Gastroesophageal sphincter (tissue), 4 donors: Measurements from ENCODE around the gene DARS2. TPM values are rescaled to one million over a fixed set of nuclear protein-coding genes. Genes with fewer than 3 reads are reported as not detected.
"Not testable (repeated sequence)": the region's sequence is repeated elsewhere in the genome, so short reads cannot be mapped to it uniquely, and the experiment has no call there.

ENCODE experiments used
- ATAC-seq: fragments of 150-250 bp; one replicate; pipeline ENCODE4 v1.9.1; 2016; ENCODE audit warnings: mild to moderate bottlenecking, moderate library complexity
- H3K27ac ChIP-seq, 4 donors: fragments of 200-600 bp; sonication (generic) in 3 of 4; 1 replicate in 3 of 4; 2 replicates in 1 of 4; pipeline ENCODE4 v1.5.1; 2016 to 2019
- H3K27me3 ChIP-seq: fragments of 200-600 bp; sonication (generic); one replicate; pipeline ENCODE4 v1.5.1; 2019
- H3K36me3 ChIP-seq, 2 donors: fragments of 200-600 bp; sonication (generic); one replicate each; pipeline ENCODE4 v1.5.1; 2019; ENCODE audit warnings: control low read depth in 1 of 2
- H3K4me1 ChIP-seq, 3 donors: fragments of 200-600 bp; sonication (generic); 1 replicate in 2 of 3; 2 replicates in 1 of 3; pipeline ENCODE4 v1.5.1; 2016 to 2019; ENCODE audit warnings: control low read depth in 2 of 3
- H3K4me3 ChIP-seq, 2 donors: fragments of 200-600 bp; sonication (generic); one replicate each; pipeline ENCODE4 v1.5.1; 2019; ENCODE audit warnings: mild to moderate bottlenecking in 1 of 2, moderate library complexity in 1 of 2
- H3K9me3 ChIP-seq, 3 donors: fragments of 200-600 bp; sonication (generic); one replicate each; pipeline ENCODE4 v1.5.1; 2017 to 2019; ENCODE audit warnings: control low read depth in 2 of 3
- EP300 ChIP-seq: sonication (generic); formaldehyde crosslinking; IDR thresholded peaks from one replicate; pipeline ENCODE4 v1.6.1; 2017; ENCODE audit warnings: antibody characterized with exemption, mild to moderate bottlenecking
- POLR2A ChIP-seq, 2 donors: fragments of 450-650 bp; IDR thresholded peaks; one replicate each; pipeline ENCODE4 v1.6.1; 2017; ENCODE audit warnings: antibody characterized with exemption in 2 of 2, mild to moderate bottlenecking in 2 of 2, moderate library complexity in 1 of 2
- POLR2AphosphoS5 ChIP-seq: sonication (generic); formaldehyde crosslinking; IDR thresholded peaks from one replicate; pipeline ENCODE4 v1.6.1; 2017; ENCODE audit warnings: antibody characterized with exemption
- WGBS, 2 donors: methylation state at CpG; one replicate each; pipeline ENCODE4 v1.1.5; 2018; ENCODE audit warnings: low coverage in 1 of 2; 5-methylcytosine and 5-hydroxymethylcytosine counted together
- total RNA-seq, 4 donors: library from RNA; depleted of rRNA; stranded (reverse); fragments of >200 nt; gene quantifications; one replicate each; pipeline ENCODE4 v1.1.0, GENCODE V29; 2016
- TF ChIP-seq, protein P1 (sequence below), 4 experiments: fragments of 200-600 bp in 2 of 4; fragments of 450-650 bp in 2 of 4; sonication (generic) in 1 of 4; IDR thresholded peaks; one replicate each; pipeline ENCODE4 v1.5.1; 2017 to 2019; ENCODE audit warnings: antibody characterized with exemption in 4 of 4, mild to moderate bottlenecking in 2 of 4, moderate library complexity in 2 of 4

Gene DARS2
- total RNA-seq, 4 donors from 2014 or later: 6.4 to 8.7 (median 7.1) TPM

DNA sequence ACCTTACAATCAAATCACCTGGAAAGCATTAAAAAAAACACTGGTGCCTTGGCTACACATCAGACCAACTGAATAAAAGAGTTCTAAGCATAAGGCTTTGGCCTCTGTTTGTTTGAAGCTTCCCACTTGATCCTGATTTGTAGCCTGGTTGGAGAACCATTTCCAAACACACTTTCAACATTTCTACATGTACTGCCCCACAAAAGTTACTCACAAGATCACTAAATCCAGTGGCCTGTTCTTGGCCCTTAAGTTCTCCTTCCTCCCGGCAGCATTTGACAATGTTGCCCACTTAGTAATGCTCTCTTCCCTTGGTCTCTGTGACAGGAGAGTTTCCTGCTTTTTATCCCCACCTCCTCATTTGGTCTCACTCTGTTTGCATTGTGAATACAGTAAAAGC lies 31.5 kb downstream of the DARS2 start:
- WGBS, 2 donors: 78 to 88% methylated on average over 1 of the region's 1 CpG
- Histone ChIP-seq H3K4me1 (peaks cover 0 to 14% (median 3%) of the 10 kb centered on the region in 3 donors), H3K9me3 (no peaks in the 10 kb centered on the region), H3K27ac (no peak overlapping the region), H3K27me3 (no peaks in the 10 kb centered on the region), H3K4me3 (no peak overlapping the region), H3K36me3 (peaks cover 0 to 82% of the 10 kb centered on the region in 2 donors)
- ATAC-seq: no peak
- no peak for TF ChIP-seq EP300
- TF ChIP-seq POLR2AphosphoS5: no peak
- TF ChIP-seq, protein P1, sequence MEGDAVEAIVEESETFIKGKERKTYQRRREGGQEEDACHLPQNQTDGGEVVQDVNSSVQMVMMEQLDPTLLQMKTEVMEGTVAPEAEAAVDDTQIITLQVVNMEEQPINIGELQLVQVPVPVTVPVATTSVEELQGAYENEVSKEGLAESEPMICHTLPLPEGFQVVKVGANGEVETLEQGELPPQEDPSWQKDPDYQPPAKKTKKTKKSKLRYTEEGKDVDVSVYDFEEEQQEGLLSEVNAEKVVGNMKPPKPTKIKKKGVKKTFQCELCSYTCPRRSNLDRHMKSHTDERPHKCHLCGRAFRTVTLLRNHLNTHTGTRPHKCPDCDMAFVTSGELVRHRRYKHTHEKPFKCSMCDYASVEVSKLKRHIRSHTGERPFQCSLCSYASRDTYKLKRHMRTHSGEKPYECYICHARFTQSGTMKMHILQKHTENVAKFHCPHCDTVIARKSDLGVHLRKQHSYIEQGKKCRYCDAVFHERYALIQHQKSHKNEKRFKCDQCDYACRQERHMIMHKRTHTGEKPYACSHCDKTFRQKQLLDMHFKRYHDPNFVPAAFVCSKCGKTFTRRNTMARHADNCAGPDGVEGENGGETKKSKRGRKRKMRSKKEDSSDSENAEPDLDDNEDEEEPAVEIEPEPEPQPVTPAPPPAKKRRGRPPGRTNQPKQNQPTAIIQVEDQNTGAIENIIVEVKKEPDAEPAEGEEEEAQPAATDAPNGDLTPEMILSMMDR (IDR thresholded peaks at IDR 0.05): no peak
- no peak for TF ChIP-seq POLR2A (IDR thresholded peaks at IDR 0.05)

DNA sequence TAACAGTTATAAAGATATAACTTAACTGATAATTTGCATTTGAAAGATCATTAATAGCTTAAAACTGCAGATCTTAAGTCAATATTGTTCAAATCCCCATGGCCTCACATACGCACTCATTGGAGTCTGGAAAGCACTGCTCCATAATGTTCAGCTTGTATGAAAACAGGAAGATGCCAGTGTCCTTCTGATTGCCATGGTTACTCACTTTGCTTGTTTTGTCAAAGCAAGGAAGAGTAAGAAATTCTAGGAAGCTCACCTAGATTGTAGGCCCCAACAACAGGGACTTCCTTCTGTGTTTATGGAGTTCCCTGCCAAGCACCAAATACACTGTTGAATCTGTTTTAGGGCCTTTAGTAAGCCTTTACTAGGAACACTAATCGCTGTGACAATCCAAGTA lies 32.4 kb downstream of the DARS2 start:
- Histone ChIP-seq H3K27ac (no peak overlapping the region), H3K9me3 (no peaks in the 10 kb centered on the region), H3K4me1 (peaks cover 0 to 14% (median 3%) of the 10 kb centered on the region in 3 donors), H3K27me3 (no peaks in the 10 kb centered on the region), H3K4me3 (no peak overlapping the region), H3K36me3 (peaks cover 0 to 87% of the 10 kb centered on the region in 2 donors)
- TF ChIP-seq POLR2A (IDR thresholded peaks at IDR 0.05) (no peak), POLR2AphosphoS5 (no peak), EP300 (no peak)
- TF ChIP-seq, protein P1 (IDR thresholded peaks at IDR 0.05): no peak
- 86 to 90% methylated on average over 2 of the region's 2 CpGs for WGBS, 2 donors
- ATAC-seq: no peak

DNA sequence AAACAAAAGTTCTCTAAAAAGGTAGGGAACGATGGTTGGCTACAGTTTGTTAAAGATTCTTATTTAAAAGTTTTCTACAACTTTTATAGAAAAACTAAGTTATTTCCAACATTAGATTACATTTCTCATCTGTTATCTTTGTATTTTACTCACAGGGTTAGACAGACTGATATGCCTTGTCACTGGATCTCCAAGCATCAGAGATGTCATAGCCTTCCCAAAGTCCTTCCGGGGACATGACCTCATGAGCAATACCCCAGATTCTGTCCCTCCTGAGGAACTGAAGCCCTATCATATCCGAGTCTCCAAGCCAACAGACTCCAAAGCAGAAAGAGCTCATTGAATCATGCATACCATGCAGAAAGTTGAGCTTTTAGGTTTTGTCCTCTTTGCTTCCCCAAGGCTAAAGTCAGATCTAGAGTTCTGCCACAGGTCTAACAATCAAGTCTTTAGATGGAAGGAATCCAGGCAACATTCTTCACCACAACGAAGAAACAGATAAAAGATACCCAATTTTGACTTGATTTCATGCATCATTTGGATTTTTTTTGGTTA lies 33.0 kb downstream of the DARS2 start:
- no peak for ATAC-seq
- Histone ChIP-seq H3K27me3 (no peaks in the 10 kb centered on the region), H3K36me3 (peaks cover 0 to 92% of the 10 kb centered on the region in 2 donors), H3K4me3 (no peak overlapping the region), H3K9me3 (no peaks in the 10 kb centered on the region), H3K27ac (no peak overlapping the region), H3K4me1 (peaks cover 0 to 9% (median 3%) of the 10 kb centered on the region in 3 donors)
- TF ChIP-seq POLR2AphosphoS5: no peak
- no peak for TF ChIP-seq POLR2A (IDR thresholded peaks at IDR 0.05)
- TF ChIP-seq, protein P1 (IDR thresholded peaks at IDR 0.05): no peak
- TF ChIP-seq EP300: no peak
- 63 to 77% methylated on average over 2 to 4 of the region's 4 CpGs for WGBS, 2 donors

DNA sequence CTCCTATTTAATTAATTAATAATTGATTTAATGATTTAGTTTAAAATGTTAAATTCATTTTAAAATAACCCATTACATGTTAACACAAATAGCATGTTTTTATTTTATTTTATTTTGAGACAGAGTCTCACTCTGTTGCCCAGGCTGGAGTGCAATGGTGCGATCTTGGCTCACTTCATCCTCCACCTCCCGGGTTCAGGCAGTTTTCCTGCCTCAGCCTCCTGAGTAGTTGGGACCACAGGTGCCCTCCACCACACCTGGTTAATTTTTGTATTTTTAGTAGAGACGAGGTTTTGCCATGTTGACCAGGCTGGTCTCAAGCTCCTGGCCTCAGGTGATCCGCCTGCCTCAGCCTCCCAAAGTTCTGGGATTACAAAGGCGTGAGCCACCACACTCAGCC lies 35.1 kb downstream of the DARS2 start:
- not testable (repeated sequence) for ATAC-seq, H3K9me3 ChIP-seq, H3K4me3 ChIP-seq, H3K4me1 ChIP-seq, H3K27ac ChIP-seq, H3K27me3 ChIP-seq
- peaks cover 0 to 99% of the 10 kb centered on the region in 2 donors for H3K36me3 ChIP-seq
- WGBS, 2 donors: 90 to 94% methylated on average over 4 to 5 of the region's 5 CpGs

DNA sequence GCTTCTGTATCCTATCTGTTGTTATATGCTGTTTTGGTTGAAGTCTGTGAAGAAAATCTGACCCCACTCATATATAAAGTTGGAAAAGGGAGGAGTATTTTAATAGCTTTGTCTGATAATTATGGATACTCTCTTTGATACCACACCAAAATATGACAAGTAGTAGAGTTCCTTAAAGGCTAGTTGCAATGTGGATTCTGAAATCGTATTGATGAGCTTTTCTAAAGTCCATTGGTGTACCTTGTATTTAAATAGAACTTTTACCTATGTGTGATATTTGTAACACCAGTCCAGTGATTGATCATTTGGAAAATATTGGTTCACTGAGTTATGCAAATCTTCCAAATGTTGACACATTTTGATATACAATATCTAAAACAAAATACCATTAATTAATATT lies 35.6 kb downstream of the DARS2 start:
- ATAC-seq: no peak
- Histone ChIP-seq H3K4me3 (no peak overlapping the region), H3K9me3 (no peaks in the 10 kb centered on the region), H3K36me3 (peaks cover 0 to 99% of the 10 kb centered on the region in 2 donors), H3K27me3 (no peaks in the 10 kb centered on the region), H3K27ac (no peak overlapping the region), H3K4me1 (peaks cover 0 to 8% (median 0%) of the 10 kb centered on the region in 3 donors)
- 88 to 100% methylated on average over 1 of the region's 1 CpG for WGBS, 2 donors
- no peak for TF ChIP-seq POLR2AphosphoS5
- TF ChIP-seq, protein P1 (IDR thresholded peaks at IDR 0.05): no peak
- TF ChIP-seq EP300: no peak
- TF ChIP-seq POLR2A (IDR thresholded peaks at IDR 0.05): no peak
